NCI-H1105 treated with DMSO at 0.1 percent for 48 hours (cell line): Measurements from ENCODE around the gene IRF4.
A peak's percentile ranks its signal among the peaks of the same experiment; 100 is the strongest.

ENCODE experiments used
- DNase-seq: peaks from one replicate; lab custom pipeline; 2025; lab: John Stamatoyannopoulos, UW

Gene IRF4

DNA sequence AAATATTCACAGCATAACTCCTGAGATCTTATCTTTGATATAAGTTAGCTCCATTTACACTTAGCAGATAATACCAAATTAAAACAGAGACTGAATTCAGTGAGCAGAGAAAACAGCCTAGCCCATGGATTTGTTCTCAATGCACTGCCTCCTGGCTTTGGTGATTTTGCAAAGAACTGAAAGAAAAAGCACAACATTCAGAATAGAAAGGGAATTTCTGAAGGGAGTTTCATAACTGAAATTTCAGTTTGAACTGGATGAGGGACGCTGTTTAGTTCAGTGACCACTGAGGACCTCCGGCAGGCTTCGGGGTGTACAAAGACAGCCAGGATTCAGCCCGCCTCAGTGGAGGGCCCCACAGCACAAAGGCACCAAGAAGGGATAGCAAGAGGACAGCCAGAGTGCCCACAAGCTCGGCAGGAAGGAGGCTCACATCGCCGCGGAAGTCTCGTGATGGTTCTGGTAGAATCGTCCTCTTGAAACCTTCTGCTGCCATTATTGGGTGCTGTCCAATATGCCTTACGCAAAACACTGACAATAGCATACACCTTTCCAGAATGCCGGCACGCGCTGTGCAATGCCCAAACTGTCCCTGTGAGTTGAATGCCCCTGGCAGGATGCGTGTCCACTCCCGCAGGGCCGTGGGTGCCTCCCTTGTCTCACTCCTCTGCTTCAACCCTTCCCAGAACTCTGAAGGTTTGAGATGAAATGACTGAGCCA lies 9.7 kb upstream of the IRF4 start:
- DNase-seq: no peak

GRCh38 chr6:382883-383810 lies 8.4 kb upstream of the IRF4 start:
- DNase-seq: no peak

GRCh38 chr6:383856-384255 lies 7.7 kb upstream of the IRF4 start:
- no peak for DNase-seq

DNA sequence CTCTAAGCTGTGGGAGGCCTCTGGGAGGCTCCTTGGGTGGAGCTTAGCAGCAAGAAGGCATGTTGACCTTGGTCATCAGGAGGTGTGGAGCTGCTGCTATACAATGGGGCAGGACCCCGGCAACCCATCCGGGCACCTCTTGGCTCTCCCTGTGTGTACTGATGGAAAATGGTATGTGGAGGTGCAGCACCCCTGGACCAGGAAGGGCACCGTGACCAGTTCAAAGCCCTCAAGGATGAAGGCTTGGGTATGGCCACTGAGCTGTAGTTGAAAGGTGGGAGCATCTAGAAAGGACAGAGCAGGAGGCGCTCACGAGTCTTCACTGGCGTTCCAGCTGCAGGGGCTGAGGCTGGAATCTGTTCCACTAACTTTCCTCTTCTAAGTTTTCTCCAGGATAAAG lies 6.7 kb upstream of the IRF4 start:
- DNase-seq: no peak

- no peak for DNase-seq
Observed at GRCh38 chr6:385614-386013, 5.9 kb upstream of the IRF4 start.

DNA sequence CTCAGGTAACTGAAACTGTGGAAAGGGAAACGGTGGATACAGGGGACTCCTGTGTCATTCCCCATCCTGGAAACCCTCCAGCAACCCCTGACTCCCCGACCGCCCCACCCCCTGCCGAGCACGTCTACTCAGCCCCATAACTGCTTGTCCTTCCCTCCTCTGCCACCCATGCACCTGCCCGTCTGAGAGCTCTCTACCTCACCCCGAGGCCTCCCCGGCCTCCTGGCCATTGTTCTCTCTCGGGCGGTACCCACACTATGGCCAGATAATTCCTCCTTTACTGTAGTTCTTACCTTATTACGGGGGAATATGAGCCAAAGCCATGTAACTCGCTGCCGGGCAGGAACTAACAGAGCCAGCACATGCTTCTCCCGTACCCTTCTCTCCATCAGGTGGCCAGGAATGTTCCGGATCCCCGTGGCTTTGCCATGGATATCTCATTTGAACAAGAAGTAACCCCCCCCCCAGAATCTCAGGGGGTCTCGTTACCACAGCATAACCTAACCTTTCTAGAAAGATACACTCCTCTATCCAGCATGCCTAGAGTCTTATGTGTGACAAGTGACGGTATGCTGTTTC lies 4.8 kb upstream of the IRF4 start:
- DNase-seq: no peak

DNA sequence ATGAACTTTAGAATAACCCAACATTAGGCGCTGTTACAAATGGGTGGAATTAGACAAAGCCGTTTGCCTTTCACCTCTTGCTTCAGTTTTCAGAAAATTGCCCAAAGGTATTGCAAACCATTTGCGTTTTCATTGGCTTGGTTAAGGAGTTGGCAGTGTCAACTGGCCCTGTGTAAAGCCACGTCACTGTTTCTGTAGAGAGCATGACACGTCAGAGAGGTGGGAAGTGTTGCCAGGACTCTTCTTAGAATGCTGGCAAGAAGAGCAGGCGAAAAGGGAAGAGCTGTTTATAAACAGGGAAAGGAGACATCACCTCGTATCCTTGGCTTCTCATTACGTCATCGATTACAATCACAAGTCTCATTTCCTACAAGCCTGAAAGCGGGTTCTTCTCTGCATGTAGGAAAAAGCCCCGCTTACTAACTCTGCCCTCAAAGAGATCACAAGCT lies 4.2 kb upstream of the IRF4 start:
- DNase-seq: no peak

DNA sequence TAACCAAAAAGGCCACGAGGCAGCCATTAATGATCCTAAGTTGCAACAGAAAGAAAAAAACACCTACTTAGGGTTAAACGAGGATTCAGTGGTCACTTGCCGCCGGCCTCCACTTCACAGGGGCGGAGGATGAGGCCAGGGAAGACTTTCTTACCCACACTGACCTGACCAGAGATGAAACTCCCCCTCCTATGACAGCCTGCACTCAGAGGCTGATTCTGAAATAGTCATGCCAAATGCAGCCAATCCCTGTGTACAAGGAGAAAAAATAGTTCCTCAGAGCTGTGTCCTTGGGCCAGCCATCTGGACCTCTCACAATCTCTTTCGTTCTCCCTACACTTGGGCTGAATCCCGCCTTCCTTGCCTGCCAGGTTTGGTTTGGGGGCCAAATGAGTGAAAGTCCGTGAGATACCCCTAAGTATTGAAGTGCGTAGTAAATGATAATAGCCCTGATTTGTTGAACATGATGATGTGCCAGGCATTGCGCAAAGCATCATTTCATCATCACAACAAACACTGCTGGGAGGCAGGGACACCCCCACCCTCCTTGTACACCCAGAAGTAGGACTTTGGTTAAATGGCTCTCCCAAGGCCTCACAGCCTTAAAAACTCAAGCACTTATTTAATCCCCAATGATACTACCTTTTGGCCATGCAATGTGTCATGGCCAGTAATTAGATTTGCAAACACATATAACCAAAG lies 3.2 kb upstream of the IRF4 start:
- no peak for DNase-seq

DNA sequence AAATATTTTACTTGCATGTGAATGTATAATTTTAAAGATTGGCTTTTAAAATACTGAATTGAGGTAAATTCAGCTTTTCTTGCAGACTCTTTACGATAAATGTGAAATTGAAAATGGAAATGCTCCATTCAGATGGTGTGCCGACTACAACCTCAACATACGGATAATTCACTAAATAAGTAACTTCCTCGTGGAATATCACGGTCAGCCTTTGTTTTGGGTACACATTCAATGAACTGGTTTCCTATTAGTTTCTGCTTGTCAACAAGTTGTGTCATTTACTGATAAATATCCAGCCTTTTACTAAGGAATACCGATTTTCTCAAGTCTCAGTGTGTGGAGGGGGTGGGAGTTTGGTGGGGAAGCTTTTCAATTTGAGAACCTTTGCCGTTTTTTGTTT lies 2.4 kb upstream of the IRF4 start:
- no peak for DNase-seq

GRCh38 chr6:389622-390021 lies 1.9 kb upstream of the IRF4 start:
- no peak for DNase-seq

GRCh38 chr6:390914-391558 lies 516 bp upstream of the IRF4 start:
- no peak for DNase-seq

DNA sequence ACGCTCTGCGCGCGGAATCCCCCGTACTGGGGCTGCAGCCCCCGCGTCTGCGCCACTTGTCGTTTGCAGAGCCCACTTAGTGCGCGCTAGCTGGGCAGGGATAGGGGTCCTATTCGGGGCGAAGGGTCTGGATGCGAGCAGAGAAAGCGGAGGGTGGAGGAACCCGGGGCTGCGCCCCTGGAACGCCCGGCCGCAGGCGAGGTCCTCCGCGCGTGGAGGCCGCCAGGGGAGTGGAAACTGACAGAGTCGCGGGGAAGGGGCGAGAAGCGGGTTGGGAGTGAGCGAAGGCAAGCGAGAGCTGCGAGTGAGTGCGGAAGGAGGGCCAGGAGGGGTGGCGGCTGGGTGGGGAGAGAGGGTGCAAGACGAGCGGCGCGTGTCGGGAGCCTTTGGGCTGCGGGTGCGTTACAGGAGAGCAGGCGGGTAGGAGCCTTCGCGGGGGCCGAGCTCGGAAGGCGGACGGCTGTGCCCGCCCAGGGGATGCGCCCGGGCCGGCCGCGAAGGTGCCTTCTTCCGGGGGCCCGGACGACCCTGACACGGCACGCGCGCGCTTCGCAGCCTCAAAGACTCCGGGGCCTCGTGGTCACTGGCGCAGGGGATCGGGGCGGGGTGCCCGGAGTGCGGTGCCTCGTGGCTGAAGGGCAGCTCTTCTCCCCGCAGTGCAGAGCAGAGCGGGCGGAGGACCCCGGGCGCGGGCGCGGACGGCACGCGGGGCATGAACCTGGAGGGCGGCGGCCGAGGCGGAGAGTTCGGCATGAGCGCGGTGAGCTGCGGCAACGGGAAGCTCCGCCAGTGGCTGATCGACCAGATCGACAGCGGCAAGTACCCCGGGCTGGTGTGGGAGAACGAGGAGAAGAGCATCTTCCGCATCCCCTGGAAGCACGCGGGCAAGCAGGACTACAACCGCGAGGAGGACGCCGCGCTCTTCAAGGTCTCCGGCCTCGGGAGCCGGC lies 1.2 kb downstream of the IRF4 start:
- DNase-seq: peak; percentile 43

DNA sequence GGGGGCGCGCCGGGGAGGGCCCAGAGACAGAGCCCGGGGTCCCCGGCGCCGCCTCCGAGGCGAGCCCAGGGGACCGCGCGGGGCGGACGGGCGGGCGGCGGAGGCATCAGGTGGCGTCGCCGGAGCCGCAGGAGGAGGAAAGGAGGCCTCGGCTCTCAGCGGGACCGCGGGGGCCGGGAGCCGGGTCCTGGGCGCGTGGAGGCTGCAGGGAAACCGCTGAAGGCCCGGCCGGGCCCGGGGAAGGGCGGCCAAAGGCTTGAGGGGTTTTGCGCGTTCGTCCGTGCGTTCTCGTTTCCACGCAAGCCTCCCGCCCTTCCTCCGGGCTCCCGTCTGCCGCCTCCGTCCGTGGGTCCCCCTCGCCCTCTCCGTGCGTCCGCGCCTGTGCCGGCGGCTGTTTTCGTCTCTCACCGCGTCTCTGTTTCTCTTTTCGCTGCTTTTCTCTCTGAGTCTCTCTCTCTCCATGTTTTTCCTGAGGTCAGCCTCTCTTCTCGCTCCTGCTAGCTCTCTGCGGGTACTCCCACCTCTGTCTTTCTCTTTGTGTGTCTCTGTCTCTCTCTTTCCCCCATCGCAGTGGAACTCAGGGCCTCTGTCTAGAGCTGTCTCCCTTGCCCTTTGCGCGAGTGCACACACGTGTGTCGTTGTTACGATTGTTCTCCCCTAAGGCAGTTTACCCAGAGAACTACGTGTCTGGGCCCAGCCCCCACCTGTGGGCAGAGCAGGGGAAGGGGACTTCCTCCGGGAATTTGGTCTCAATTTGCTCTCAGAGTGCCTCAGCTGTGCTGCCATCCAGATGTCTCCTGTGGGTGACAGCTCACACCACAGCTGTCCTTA lies 2.1 kb downstream of the IRF4 start:
- DNase-seq: no peak

GRCh38 chr6:394641-395289 lies 3.2 kb downstream of the IRF4 start:
- DNase-seq: no peak

DNA sequence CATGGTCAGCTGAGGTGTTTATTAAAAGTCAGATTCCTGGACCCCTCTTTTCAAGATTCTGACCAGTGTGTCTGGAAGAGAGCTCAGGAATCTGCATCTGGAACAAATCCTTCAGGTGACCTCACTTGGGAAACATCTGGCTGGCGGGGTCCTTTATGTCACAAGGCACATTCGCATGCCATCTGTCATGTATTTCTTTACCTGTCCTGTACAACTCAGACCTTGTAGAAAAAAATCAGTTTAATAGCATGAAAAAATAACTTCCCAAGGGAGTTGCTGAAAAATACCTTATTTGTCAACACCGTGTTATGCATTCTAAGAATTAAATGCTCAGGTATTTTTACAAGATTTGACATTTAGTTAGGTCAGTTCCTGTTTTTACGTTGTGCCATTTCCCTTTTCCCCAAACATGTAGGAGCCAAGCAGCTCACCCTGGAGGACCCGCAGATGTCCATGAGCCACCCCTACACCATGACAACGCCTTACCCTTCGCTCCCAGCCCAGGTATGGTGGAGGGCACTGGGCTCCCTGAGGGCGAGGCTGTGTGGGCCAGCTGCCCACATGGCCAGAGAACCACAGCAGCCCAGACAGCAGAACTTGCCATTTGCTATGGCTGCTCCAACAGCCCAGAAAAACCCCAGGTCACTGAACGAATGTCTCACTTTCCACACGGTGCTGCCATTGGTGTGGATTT lies 4.0 kb downstream of the IRF4 start:
- no peak for DNase-seq

- no peak for DNase-seq
Observed at GRCh38 chr6:396126-396520, 4.6 kb downstream of the IRF4 start.

DNA sequence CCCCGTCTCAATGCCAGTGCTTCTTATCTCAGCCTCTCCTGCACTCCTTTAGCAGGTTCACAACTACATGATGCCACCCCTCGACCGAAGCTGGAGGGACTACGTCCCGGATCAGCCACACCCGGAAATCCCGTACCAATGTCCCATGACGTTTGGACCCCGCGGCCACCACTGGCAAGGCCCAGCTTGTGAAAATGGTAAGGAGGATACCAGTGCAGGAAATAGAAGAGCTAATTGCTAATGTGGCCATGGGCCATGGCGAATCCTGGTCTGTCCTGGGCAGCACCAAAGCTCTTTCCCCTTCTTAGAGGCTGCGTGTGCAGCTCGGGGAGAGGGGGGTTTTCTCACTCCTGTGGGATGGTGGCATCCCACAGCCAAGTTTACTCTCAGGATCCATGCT lies 5.5 kb downstream of the IRF4 start:
- no peak for DNase-seq

GRCh38 chr6:397604-398003 lies 6.1 kb downstream of the IRF4 start:
- no peak for DNase-seq

- DNase-seq: no peak
Observed at GRCh38 chr6:398065-398464, 6.5 kb downstream of the IRF4 start.
